Measurements from ENCODE around the gene UGT1A3.

DNA sequence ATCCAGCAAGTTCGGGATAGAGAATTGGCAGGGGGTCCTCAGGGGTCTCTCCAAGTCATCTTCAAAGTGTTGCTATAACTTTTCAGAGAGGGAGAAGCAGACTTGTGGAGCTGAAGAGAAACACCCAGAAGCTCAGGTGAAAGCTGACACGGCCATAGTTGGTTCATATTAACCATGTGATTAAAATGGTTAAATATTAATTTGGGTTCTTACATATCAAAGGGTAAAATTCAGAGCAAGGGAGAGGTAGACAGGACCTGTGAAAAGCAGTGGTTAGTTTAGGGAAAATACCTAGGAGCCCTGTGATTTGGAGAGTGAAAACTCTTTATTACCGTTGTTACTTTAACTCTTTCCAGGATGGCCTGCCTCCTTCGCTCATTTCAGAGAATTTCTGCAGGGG, 36.2 kb upstream of the UGT1A3 start, which contains the start of gene UGT1A6:
- no peak for TF ChIP-seq EZH2phosphoT487 (IDR thresholded peaks at IDR 0.05; ENCODE audit: low read depth, severe bottlenecking, unreplicated experiment)
- TF ChIP-seq CTCF (IDR thresholded peaks at IDR 0.05; ENCODE audit: poor library complexity) = no peak
- TF ChIP-seq EZH2 (IDR thresholded peaks at IDR 0.05; ENCODE audit: borderline replicate concordance) = no peak
